H1 (cell line): ENCODE results near the gene GRID1. TPM values are rescaled to one million over a fixed set of nuclear protein-coding genes. Genes with fewer than 3 reads are reported as not detected.

Experiments used
- ATF2 ChIP-seq: IDR thresholded peaks from 2 replicates; pipeline ENCODE4 v1.6.1; 2012; ENCODE audit warnings: low read length, inconsistent platforms
- ATF3 ChIP-seq: IDR thresholded peaks from 2 replicates; pipeline ENCODE4 v1.6.1; 2011; ENCODE audit warnings: low read depth, mild to moderate bottlenecking, low read length; ENCODE audit not compliant: insufficient read depth
- CEBPB ChIP-seq: IDR thresholded peaks from 2 replicates; pipeline ENCODE4 v1.6.1; 2012; ENCODE audit warnings: low read depth, low read length
- HDAC2 ChIP-seq, 2 experiments: fragments of 300-600 bp in 1 of 2; sonication (generic) in 1 of 2; IDR thresholded peaks; 2 replicates each; pipeline ENCODE4 v1.6.1; 2011 to 2012; ENCODE audit warnings: low read depth in 2 of 2, low read length in 2 of 2, mild to moderate bottlenecking in 2 of 2, moderate library complexity in 2 of 2, borderline replicate concordance in 1 of 2, inconsistent platforms in 1 of 2
- KDM4A ChIP-seq: IDR thresholded peaks from one replicate; pipeline ENCODE4 v1.7.1; 2012; ENCODE audit warnings: low read depth, mild to moderate bottlenecking, moderate library complexity, low read length, inconsistent platforms; ENCODE audit not compliant: severe bottlenecking
- RNF2 ChIP-seq: fragments of 200-900, 300-1000 bp; sonication (generic); IDR thresholded peaks from 2 replicates; pipeline ENCODE4 v1.7.1; 2016; ENCODE audit warnings: borderline replicate concordance, low read depth, mild to moderate bottlenecking, antibody characterized with exemption, low read length; ENCODE audit not compliant: poor library complexity, severe bottlenecking; ENCODE audit errors: missing control alignments
- RXRA ChIP-seq: IDR thresholded peaks from 2 replicates; pipeline ENCODE4 v1.6.1; 2011; ENCODE audit warnings: low read depth, mild to moderate bottlenecking, low read length, moderate library complexity; ENCODE audit not compliant: insufficient read depth
- TEAD4 ChIP-seq: IDR thresholded peaks from 2 replicates; pipeline ENCODE4 v1.6.1; 2012; ENCODE audit warnings: low read depth, low read length, inconsistent platforms, mixed read lengths
- YY1 ChIP-seq: IDR thresholded peaks from 2 replicates; pipeline ENCODE4 v1.6.1; 2011; ENCODE audit warnings: low read depth, mild to moderate bottlenecking, low read length
- polyA plus RNA-seq, 7 experiments: library from polyadenylated mRNA; depleted of rRNA in 3 of 7; stranded (reverse) in 5 of 7; unstranded in 2 of 7; fragments of >200 nt in 5 of 7; fragments of 200-250 nt in 2 of 7; gene quantifications; 1 replicate in 5 of 7; 2 replicates in 1 of 7; 4 replicates in 1 of 7; pipeline versions ENCODE4 v1.2.1 to v1.2.3, GENCODE V29; 2011 to 2013; ENCODE audit warnings: missing spikeins in 2 of 7, mixed read lengths in 2 of 7
- total RNA-seq: library from RNA; stranded (reverse); fragmentation: NEBNext Ultra II Directional; extraction: Animal tissue kit (Norgen Biotek cat#: 25700); gene quantifications from 2 replicates; pipeline ENCODE4 v1.2.1, GENCODE V29; 2021

Gene GRID1
- total and polyA plus RNA-seq, 2 of the 8 experiments (the other 6 are each of a cell fraction or from before 2014, with no cell fraction given), result 0.22 to 0.30 TPM

- no peak for TF ChIP-seq RXRA
- no peak for TF ChIP-seq TEAD4
- no peak for TF ChIP-seq ATF2
- TF ChIP-seq KDM4A, result no peak
- no peak for TF ChIP-seq YY1
- TF ChIP-seq ATF3, result no peak
- TF ChIP-seq RNF2, result no peak
- no peak for TF ChIP-seq HDAC2 (IDR thresholded peaks at IDR 0.05; ENCODE audit: borderline replicate concordance in 1 of 2, low read depth in 2 of 2, low read length in 2 of 2)
- no peak for TF ChIP-seq CEBPB
These were observed 5.9 kb downstream of the GRID1 start (continued) for GRCh38 chr10:86360657-86361056.
